Stimulated activated CD4-positive, alpha-beta T cell treated with anti-CD3 and anti-CD28 coated beads, Interleukin-1b, Interleukin-23, amount 100 ng/mL, for 4 hours (primary cell): ENCODE data around the gene SCAMP5.

Experiments used
- DNase-seq, 2 donors: peaks; one replicate each; pipeline ENCODE4 v3.0.0-alpha.2; 2020; ENCODE audit warnings: low read depth in 2 of 2

Gene SCAMP5

DNA sequence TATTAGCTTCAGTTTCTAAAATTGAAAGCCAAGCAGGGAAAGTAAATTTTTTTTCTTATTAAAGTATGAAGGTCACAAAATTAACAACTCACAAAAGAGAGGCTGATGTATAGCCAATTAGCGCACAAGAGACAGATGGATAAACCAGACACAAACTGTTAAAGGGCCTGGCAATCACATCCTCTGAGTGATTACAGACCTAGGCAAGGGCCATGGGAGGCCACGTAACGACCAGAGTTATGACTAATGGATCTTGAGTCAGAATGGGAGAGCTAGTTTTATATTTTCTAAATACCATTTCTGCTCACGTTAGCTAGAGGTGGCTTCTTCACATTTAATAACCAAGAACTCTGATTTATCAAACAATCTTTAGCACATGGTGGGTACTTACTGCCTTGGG, 17.8 kb upstream of the SCAMP5 start:
- no peak for DNase-seq

DNA sequence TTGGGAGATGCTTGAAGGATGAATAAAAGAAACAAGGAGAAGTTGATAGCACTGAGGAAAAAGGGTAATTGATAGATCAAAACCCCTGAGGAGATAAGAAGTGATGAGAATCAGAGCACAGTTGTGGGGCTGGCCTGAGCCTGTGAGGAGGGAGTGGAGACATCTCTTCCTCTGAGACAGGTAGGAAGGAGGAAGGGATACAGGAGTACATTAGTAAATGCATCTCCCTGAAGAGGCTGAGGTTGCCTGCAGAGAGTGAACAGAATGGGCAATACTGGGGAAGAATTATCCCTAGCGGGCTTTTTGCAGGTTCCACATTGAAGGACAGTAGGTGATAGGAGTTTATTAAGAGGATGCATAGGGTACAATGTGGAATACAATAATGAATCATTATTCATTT, 17.3 kb upstream of the SCAMP5 start:
- DNase-seq = no peak

DNA sequence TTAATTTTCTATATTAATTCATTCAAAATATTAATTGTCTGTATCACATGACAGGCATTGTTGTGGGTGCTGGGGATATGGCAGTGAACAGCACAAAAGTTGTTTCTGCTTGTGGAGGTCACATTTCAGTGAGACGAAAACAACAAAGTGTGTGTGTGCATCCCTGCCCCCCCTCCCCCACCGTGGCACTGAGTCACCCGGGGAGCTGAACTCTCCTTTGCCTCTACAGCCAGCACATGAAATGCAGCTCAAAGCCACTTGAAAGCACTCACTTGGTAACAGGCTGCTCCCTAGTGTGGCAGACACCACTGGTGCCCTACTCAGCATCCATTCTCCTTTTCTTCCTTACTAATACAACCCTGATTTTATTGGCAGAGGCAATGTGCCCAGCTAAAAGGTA, 16.9 kb upstream of the SCAMP5 start:
- no peak for DNase-seq

DNA sequence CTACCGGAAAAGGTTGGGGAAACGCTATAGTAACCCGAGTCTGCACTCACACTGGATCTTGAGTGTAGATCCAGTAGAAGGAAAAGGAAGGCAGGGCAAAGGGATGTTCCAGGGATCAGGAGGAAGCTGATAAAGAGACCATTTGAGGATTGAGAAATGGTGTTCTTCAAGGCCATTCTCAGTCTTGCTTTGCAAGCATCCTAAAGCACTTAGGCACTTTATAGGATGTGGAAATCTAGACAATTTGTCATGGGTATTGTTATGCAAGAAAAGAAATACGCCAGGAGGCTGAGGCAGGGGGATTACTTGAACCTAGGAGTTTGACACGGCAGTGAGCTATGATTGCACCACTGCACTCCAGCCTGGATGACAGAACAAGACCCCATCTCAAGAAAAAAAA, 13.2 kb upstream of the SCAMP5 start:
- DNase-seq = no peak

DNA sequence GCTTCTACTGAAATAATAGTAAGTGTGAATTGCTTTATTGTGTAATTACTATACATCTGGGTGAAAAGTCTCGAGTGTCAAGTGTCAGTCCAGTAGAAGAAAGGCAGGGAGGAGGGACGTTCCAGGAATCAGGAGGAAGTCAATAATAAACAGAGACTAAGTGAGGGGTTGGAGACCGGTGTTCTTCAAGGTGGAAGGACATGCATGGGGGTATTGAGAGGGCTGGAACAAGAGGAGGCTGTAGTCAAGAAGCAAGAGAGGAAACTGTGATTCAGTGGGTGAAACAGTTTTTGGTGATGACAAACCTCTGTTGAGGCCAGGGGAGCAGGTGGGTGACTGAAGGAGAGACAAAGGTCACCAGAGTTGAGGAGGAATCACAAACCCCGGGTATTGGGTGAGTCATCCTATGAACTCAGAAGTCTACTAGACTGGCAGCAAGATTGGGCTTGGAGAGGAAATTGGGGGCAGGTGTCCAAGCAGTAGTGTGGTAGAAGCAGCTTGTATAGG, 11.6 kb upstream of the SCAMP5 start:
- no peak for DNase-seq

DNA sequence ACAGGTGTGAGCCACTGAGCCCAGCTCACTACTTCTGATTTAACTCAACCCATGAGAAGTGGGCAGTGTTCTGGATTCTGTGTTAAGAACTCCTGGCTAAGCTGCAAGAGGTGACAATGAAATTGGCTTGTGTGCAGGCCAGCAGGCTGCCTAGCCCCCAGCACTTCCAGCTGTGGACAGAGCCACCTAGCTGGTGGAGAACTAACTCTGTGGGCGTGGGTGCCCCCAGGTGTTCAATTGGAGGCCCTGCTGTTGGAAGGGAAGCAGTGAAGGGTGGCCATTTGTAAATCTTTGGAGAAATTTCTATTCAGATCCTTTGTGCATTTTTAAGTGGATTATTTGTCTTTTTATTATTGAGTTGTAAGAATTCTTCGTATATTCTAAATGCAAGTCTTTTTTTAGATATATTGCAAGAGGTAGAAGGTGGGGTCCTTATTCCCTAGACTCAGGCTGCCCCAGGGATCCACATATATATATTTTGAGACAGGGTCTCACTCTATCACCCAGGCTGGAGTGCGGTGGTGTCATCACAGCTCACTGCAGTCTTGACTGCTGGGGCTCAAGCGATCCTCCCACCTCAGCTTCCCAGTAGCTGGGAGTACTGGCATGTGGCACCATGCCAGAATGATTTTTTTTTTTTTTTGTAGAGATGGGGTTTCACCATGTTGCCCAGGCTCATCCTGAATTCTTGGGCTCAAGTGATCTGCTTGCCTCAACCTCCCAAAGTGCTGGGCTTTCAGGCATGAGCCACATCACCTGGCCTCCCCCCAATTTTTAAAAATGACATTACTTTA, 7.2 kb upstream of the SCAMP5 start:
- DNase-seq = no peak

DNA sequence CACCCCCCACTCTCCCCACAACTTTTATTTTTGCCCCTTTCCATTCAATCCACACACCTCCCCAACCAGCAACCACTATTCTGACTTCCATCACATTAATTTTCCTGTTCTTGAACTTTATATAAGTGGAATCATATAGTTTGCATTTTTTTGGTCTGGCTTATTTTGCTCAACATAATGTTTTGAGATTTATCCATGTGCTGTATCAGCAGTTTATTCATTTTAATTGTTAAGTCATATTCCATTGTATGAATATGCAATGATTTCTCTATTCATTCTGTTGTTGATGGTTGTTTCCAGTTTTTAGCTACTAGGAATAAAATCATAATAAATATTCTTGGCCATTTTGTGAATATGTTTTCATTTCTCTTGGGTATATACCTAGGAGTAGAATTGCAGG, 5.8 kb upstream of the SCAMP5 start:
- no peak for DNase-seq

DNA sequence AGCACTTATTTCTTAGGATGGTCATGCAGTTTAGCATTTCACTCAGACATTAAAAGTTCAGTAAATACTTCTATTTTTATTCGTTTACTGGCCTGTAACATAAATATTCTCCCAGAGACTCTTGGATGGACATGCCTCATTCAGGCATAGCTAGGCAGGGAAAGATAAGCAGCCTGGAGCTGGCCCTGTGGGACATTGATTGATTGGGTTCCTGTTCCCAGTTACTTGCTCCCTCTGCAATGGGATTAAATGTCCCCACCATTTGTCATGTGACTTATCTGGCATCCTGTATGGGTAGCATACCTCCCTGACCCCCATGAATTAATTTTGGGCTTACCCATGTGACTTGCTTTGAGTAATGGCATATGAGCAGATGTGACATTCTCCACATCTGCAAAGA, 2.7 kb upstream of the SCAMP5 start:
- no peak for DNase-seq

DNA sequence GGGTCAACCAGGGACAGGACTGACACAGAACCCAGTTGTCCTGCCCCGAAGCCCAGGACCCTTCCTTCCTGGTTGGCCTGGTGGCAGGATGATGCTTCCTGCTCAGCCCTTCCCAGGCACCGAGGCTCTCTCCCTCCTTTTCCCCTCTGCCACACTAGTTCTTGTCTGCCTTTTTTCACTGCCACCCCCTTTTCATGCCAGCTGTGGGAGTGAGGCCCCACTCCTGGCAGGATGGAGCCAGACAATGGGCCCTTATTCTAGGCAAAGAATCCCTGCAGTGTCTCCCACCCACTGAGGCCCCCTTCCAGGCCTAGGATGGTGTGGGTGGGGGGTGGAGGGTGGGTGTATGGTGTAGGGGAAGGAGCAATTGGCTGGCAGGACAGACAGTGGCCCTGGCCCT, 1.1 kb upstream of the SCAMP5 start:
- no peak for DNase-seq

DNA sequence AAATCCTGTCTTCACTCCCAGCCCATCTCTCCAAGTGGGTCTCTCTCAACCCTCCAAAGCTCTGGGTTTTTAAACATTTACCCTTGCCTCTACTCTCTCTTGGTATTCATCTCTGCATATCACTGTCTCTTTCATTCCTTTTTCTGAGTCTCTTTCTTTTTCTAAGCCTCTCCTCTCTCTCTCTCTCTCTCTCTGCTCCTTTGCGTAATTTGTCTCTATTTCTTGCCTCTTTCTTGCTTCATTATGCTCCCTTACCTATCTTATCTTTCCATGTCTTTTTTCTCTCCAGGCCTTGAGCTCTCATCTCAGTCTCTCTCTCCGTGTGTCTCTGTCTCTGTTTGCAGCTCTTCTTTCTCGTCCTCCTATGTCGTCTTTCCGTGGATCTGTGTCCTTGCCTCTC, 678 bp upstream of the SCAMP5 start:
- no peak for DNase-seq

DNA sequence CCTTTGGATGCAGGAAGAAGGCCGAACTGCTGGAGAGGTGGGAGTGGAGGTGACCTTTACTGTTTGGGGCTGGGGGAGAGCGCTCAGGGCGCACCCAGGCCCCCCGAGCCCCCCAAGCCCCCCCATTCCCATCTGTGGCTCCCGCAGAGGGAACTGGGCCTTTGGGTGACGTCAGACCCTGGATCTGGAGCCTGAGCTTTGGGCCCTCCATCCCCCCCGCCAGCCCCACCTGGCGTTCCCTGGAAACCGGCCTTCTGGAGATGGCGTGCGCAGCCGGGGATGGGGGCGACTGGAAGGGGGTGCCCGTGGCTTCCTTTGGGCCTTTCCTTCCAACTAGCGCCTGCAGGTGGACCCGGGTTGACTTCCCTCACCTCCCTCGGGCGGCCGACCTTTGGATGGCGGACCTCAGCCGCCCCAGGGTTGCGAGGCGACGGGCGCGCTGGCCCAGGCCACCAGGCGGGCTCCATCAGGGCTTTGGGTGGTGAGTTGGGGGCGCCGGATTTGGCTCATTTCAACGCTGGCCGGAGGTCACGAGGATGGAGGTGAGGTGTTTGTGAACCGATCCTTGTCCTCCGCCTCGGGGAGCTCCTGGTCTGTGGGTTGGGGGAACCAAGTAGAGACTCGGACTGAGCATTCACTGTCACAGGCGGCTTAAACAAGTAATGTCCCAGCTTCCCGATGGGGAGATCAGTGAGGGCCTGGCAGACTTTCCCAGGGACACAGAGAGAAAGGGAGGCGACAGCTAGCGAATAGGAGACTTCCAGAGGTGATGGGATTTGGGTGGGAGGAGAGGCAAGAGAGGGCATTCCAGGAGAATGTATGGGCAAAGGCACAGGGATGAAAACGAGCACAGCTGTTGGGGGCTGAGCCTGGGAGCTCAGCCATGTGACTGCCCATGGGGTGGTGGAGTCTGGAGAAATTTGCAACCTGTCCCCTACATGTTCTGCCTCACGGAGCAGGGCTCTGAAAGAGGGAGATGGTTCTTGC, 709 bp downstream of the SCAMP5 start:
- no peak for DNase-seq

DNA sequence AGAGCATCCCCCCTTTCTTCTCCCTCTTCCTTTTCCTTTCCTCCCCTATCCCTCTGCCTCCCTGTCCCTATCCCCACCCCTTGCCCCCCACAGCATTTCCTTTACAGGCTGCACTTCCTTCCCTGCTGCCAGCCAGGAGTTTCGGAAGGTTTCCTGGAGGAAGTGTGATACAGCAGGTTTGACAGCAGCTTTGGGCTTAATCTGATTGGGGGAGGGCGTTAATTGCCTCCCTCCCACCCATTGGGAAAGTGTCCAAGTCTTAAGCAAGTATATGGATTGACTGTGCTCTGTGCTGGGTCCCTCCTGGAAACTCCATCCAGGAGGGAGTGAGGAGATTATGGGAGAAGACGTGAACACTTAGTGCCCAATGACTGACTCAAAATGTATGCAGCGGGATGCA, 1.8 kb downstream of the SCAMP5 start:
- no peak for DNase-seq

DNA sequence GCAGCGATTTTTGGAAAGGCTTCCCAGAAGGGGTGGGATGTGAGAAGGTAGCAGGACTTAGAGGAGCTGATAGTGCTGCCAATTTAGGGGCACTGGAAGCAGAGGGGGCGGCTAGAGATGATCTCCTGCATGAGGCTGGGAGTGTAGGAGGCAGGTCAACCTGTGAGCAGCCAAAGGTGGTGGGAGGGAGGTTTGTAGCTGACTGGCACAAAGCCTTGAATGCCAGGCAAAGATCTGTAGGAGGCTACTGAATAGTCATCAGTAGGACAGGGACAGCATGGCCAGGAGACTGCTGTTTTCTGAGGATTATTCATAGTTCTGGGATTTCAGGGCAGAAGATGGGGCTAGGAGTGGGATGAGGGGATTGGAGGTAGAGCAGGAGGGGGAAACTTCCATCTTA, 2.2 kb downstream of the SCAMP5 start:
- DNase-seq = no peak

DNA sequence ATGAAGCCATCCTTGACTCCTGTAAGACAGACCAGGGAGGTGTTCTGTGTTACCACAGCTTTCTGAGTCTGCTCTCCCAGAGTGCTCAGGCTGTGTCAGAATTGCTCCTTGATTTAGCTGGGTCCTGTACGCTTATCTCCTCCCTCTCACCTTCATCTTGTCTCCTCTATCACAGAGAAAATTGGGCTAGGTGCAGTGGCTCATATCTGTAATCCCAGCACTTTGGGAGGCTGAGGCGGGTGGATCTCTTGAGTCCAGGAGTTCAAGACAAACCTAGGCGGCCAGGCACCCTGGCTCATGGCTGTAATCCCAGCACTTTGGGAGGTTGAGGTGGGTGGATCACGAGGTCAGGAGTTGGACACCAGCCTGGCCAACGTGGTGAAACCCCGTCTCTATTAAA, 5.9 kb downstream of the SCAMP5 start:
- DNase-seq = no peak

DNA sequence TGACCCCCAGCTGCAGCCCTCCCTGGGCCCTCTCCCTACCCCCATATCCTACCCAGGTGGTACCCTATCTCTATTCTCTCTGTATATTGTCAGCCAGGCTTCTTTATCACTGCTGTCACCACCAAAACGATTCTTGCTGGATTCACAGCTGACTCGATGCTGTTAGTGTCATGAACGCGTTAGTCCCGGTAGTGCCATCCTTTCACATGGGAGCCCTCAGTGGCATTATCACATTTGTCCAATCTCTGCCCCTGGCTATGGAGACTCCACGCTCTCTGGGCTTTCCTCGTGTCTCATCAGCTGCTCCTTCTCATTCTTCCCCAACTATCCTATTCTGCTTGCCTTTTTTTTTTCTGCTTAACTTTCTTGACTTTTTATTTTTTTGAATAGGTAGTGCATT, 7.0 kb downstream of the SCAMP5 start:
- DNase-seq = no peak

DNA sequence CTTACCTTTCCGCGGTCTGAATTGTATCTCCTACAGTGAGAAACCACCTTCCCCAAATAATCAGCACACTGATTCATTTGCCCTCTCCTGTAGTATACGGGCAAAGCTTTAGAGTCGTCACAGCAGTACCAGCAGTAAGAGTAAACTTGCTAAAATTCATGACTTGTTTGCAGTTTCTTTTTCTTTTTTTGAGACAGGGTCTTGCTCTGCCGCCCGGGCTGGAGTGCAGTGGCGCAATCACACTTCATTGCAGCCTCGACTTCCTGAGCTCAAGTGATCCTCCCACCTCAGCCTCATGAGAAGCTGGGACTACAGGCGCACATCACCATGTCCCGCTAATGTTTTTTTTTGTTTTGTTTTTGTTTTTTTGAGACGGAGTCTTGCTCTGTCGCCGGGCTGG, 11.9 kb downstream of the SCAMP5 start:
- DNase-seq = no peak

DNA sequence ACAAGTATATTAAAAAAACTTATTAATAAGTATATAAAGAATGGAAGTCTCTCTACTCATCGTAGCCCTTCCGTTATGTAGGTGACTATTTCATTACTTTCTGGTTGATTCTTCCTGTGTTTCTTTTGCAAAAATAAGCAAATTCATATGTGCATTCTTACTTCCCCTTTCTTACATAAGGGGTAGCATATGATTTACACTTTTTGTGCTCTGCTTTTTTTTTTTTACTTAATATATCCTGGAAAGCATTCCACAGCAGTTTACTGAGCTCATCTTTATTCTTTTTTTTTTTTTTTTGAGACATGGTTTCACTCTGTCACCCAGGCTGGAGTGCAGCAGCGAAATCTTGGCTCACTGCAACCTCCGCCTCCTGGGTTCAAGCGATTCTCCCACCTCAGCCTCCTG, 12.9 kb downstream of the SCAMP5 start:
- no peak for DNase-seq

DNA sequence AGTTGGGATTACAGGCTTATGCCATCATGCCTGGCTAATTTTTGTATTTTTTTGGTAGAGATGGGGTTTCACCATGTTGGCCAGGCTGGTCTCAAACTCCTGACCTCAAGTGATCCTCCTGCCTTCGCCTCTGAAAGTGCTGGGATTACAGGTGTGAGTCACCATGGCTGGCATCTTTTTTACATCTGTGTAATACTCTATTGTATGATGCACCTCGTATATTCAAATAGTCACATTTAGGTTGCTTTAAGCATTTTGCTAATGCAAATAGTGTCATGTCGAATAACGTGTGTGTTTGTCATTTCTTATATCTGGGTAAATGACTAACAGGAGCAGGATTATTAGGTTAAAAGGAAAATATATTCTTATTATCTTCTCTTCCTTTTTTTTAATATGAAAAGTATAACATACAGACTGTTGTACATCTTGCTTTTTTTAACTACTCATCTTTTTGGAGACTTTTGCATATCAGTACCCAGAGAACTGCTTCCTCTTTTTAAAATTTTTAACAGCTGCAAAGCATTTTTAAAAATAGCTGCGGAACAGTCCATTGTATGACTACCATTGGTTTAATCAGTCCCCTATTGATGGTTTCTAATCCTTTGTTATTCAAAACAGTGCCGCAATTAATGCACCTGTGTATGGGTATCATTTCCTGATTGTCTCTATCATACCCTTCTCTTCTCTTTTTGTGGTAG, 13.4 kb downstream of the SCAMP5 start:
- no peak for DNase-seq

DNA sequence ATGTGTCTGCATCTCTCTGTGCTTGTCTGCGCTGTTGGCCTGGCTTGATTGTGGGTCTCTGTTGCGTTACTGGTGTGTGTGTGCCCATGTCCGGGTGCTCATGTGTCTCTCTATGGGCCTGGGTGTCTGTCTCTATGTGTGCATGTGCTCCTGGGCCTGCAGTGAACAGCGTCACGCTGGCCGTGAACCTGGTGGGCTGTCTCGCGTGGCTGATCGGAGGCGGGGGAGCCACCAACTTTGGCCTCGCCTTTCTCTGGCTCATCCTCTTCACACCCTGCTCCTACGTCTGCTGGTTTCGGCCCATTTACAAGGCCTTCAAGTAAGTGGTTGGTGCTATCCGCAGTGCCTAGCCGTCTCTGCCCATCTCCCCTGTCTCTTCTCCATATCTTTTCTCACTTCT, 21.1 kb downstream of the SCAMP5 start:
- no peak for DNase-seq

DNA sequence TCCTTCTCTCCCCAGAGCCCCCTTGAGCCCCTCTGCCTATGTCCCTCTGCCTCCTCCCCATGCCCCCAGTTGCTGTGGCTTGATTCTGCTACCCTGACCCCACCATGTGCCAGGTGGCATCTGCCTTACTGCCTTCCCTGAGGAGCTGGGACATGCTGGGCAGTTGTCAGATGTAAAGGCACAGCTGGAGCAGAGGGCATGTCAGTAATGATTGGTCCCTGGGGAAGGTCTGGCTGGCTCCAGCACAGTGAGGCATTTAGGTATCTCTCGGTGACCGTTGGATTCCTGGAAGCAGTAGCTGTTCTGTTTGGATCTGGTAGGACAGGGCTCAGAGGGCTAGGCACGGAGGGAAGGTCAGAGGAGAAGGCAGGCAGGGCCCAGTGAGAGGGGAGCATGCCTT, 24.6 kb downstream of the SCAMP5 start:
- DNase-seq = no peak

DNA sequence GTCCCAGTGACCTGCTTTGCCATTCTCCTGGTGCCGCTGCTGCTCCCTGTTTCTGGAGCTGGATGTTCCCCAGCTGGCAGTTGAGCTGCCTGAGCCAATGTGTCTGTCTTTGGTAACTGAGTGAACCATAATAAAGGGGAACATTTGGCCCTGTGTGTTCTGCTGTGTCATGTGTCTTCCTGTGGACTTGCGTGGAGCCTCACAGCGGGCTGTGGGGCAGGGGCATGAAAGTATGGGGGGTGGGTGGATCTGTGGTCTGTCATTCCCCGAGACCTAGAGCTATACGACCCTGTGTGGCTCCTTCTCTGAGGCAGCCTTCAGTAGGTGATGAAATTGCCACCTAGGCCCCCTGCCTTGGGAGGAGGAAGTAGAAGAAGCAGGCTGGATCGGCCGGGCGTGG, 26.0 kb downstream of the SCAMP5 start:
- DNase-seq = no peak

DNA sequence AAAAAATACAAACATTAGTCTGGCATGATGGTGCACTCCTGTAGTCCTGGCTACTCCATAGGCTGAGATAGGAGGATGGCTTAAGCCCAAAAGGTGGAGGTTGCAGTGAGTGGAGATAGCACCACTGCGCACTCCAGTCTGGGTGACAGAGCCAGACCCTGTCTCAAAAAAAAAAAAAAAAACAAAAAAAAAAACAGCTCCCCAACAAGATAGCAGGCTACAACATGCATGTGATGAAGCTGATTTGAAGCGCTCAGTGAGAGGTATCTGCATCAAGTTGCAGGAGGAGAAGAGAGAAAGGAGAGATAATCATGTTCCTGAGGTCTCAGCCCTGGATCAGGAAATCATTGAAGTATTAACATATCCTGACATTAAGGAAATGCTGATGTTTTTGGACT, 27.4 kb downstream of the SCAMP5 start:
- no peak for DNase-seq
